ENCODE results near the gene QPCT. TPM values are rescaled to one million over a fixed set of nuclear protein-coding genes. Genes with fewer than 3 reads are reported as not detected.

Gene QPCT
- total RNA-seq, 1 experiment from 2014 or later: not detected

DNA sequence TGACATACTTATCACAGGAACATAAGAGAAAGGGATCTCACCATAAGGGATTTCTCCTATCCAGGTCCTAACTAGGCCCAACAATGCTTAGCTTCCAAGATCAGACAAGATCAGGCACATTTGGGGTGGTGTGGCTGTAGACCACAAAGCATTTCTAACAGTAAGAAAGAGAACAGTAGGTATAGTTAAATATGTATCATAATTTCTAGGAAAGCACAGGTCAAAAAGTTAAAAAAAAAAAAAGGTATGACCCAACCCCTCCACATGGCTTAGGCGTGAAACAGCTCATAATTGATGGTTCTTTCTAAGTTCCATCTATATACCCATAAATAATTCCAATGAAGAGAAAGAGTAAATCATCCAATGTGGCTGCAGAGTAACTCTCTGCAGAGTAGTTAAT is 26.7 kb upstream of the QPCT start:
- no peaks in the 10 kb centered on the region for H3K23me2 ChIP-seq (ENCODE audit: insufficient read length, low read depth, low read length, poor library complexity, severe bottlenecking)
- no peak overlapping the region for H4K8ac ChIP-seq (replicated peaks; ENCODE audit: insufficient read length, low read depth, low read length)
- DNase-seq: no peak
- H3K27ac ChIP-seq (ENCODE audit: insufficient read length, low read depth, low read length): no peak overlapping the region
- Mint-ChIP-seq H3K27ac (0 out of 7 replicates have a peak overlapping the region, but pooled peaks of 1 of the 3 experiments have one; percentile 49), H3K4me3 (no peak overlapping the region), H3K9me3 (no peaks in the 10 kb centered on the region), H3K4me1 (peaks cover 54 to 65% of the 10 kb centered on the region in 2 experiments), H3K36me3 (ENCODE audit: insufficient read depth in 1 of 3, low read depth in 3 of 3) (peaks cover 0 to 8% (median 6%) of the 10 kb centered on the region in 3 experiments; a peak in 3 of 7 replicates), H3K27me3 (ENCODE audit: low read depth) (no peaks in the 10 kb centered on the region)
- H3K9me3 ChIP-seq (ENCODE audit: control insufficient read depth, low read depth, low read length): no peaks in the 10 kb centered on the region
- no peak overlapping the region for H3K23ac ChIP-seq (ENCODE audit: insufficient read length, low read depth, low read length)
- H2BK15ac ChIP-seq (ENCODE audit: low read depth, low read length): no peak overlapping the region
- TF ChIP-seq, protein P1, sequence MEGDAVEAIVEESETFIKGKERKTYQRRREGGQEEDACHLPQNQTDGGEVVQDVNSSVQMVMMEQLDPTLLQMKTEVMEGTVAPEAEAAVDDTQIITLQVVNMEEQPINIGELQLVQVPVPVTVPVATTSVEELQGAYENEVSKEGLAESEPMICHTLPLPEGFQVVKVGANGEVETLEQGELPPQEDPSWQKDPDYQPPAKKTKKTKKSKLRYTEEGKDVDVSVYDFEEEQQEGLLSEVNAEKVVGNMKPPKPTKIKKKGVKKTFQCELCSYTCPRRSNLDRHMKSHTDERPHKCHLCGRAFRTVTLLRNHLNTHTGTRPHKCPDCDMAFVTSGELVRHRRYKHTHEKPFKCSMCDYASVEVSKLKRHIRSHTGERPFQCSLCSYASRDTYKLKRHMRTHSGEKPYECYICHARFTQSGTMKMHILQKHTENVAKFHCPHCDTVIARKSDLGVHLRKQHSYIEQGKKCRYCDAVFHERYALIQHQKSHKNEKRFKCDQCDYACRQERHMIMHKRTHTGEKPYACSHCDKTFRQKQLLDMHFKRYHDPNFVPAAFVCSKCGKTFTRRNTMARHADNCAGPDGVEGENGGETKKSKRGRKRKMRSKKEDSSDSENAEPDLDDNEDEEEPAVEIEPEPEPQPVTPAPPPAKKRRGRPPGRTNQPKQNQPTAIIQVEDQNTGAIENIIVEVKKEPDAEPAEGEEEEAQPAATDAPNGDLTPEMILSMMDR (conservative IDR thresholded peaks at IDR 0.05): no peak
- H3K4ac ChIP-seq (ENCODE audit: low read depth, low read length): no peak overlapping the region
- H3K4me2 ChIP-seq (ENCODE audit: insufficient read depth, insufficient read length, low read length): no peak overlapping the region
- H4K20me1 ChIP-seq (ENCODE audit: control insufficient read depth, insufficient read depth, insufficient read length): no peaks in the 10 kb centered on the region
- no peak overlapping the region for H4K5ac ChIP-seq (ENCODE audit: insufficient read length, low read depth, low read length)
- H2AK5ac ChIP-seq (ENCODE audit: insufficient read length, low read length): no peak overlapping the region
- no peak overlapping the region for H2BK120ac ChIP-seq (ENCODE audit: low read depth, low read length, poor library complexity, severe bottlenecking)
- no peak overlapping the region for H3K18ac ChIP-seq (ENCODE audit: insufficient read length, low read depth, low read length)
- no peak overlapping the region for H2BK20ac ChIP-seq (ENCODE audit: low read depth, low read length, poor library complexity, severe bottlenecking)
- peaks cover 2% of the 10 kb centered on the region for H3K79me1 ChIP-seq (ENCODE audit: insufficient read depth, low read depth, low read length, poor library complexity, severe bottlenecking)
- 0 out of 2 replicates have a peak, but pooled peaks cover 5% of the 10 kb centered on the region for H3K4me1 ChIP-seq (ENCODE audit: insufficient read depth, low read length)
- H2BK12ac ChIP-seq (ENCODE audit: insufficient read length, low read depth, low read length): no peak overlapping the region
- H3K9ac ChIP-seq (ENCODE audit: extremely low read depth, insufficient read length, low read length): no peak overlapping the region
- H2BK5ac ChIP-seq (ENCODE audit: insufficient read length, low read length): no peak overlapping the region
- no peak overlapping the region for H4K91ac ChIP-seq (ENCODE audit: insufficient read length, low read depth, low read length)
- no peaks in the 10 kb centered on the region for H3K27me3 ChIP-seq (ENCODE audit: insufficient read depth, low read length)
- no peak overlapping the region for H3K56ac ChIP-seq (ENCODE audit: insufficient read length, low read depth, low read length)
- no peak overlapping the region for H3T11ph ChIP-seq (ENCODE audit: low read length)
- peaks cover 9% of the 10 kb centered on the region; the same call in 1 of the 2 replicates for H3K79me2 ChIP-seq (ENCODE audit: insufficient read depth, low read length)
- H3K14ac ChIP-seq (ENCODE audit: insufficient read depth, low read length): no peak overlapping the region
- no CpG with 5 or more reads among the region's 1 CpG for WGBS (ENCODE audit: extremely low coverage, insufficient read length, low lambda C conversion rate)
- H2AFZ ChIP-seq (ENCODE audit: low read length): no peak overlapping the region

Data from H9 (cell line).